Gastroesophageal sphincter (tissue), 4 donors: Measurements from ENCODE around the gene C2orf42. TPM values are rescaled to one million over a fixed set of nuclear protein-coding genes. Genes with fewer than 3 reads are reported as not detected.

Experiments
- ATAC-seq: fragments of 150-250 bp; one replicate; pipeline ENCODE4 v1.9.1; 2016; ENCODE audit warnings: mild to moderate bottlenecking, moderate library complexity
- H3K27ac ChIP-seq, 4 donors: fragments of 200-600 bp; sonication (generic) in 3 of 4; 1 replicate in 3 of 4; 2 replicates in 1 of 4; pipeline ENCODE4 v1.5.1; 2016 to 2019
- H3K27me3 ChIP-seq: fragments of 200-600 bp; sonication (generic); one replicate; pipeline ENCODE4 v1.5.1; 2019
- H3K36me3 ChIP-seq, 2 donors: fragments of 200-600 bp; sonication (generic); one replicate each; pipeline ENCODE4 v1.5.1; 2019; ENCODE audit warnings: control low read depth in 1 of 2
- H3K4me1 ChIP-seq, 3 donors: fragments of 200-600 bp; sonication (generic); 1 replicate in 2 of 3; 2 replicates in 1 of 3; pipeline ENCODE4 v1.5.1; 2016 to 2019; ENCODE audit warnings: control low read depth in 2 of 3
- H3K4me3 ChIP-seq, 2 donors: fragments of 200-600 bp; sonication (generic); one replicate each; pipeline ENCODE4 v1.5.1; 2019; ENCODE audit warnings: mild to moderate bottlenecking in 1 of 2, moderate library complexity in 1 of 2
- H3K9me3 ChIP-seq, 3 donors: fragments of 200-600 bp; sonication (generic); one replicate each; pipeline ENCODE4 v1.5.1; 2017 to 2019; ENCODE audit warnings: control low read depth in 2 of 3
- CTCF ChIP-seq, 4 experiments: fragments of 200-600 bp in 2 of 4; fragments of 450-650 bp in 2 of 4; sonication (generic) in 1 of 4; IDR thresholded peaks; one replicate each; pipeline ENCODE4 v1.5.1; 2017 to 2019; ENCODE audit warnings: antibody characterized with exemption in 4 of 4, mild to moderate bottlenecking in 2 of 4, moderate library complexity in 2 of 4
- EP300 ChIP-seq: sonication (generic); formaldehyde crosslinking; IDR thresholded peaks from one replicate; pipeline ENCODE4 v1.6.1; 2017; ENCODE audit warnings: antibody characterized with exemption, mild to moderate bottlenecking
- POLR2A ChIP-seq, 2 donors: fragments of 450-650 bp; IDR thresholded peaks; one replicate each; pipeline ENCODE4 v1.6.1; 2017; ENCODE audit warnings: antibody characterized with exemption in 2 of 2, mild to moderate bottlenecking in 2 of 2, moderate library complexity in 1 of 2
- POLR2AphosphoS5 ChIP-seq: sonication (generic); formaldehyde crosslinking; IDR thresholded peaks from one replicate; pipeline ENCODE4 v1.6.1; 2017; ENCODE audit warnings: antibody characterized with exemption
- WGBS, 2 donors: methylation state at CpG; one replicate each; pipeline ENCODE4 v1.1.5; 2018; ENCODE audit warnings: low coverage in 1 of 2; 5-methylcytosine and 5-hydroxymethylcytosine counted together
- total RNA-seq, 4 donors: library from RNA; depleted of rRNA; stranded (reverse); fragments of >200 nt; gene quantifications; one replicate each; pipeline ENCODE4 v1.1.0, GENCODE V29; 2016

Gene C2orf42
- total RNA-seq, 4 donors from 2014 or later: 17.5 to 32.1 (median 23.2) TPM

GRCh38 chr2:70203086-70203485 is 12.3 kb upstream of the C2orf42 start:
- no peaks in the 10 kb centered on the region for H3K27me3 ChIP-seq
- no peaks in the 10 kb centered on the region for H3K4me1 ChIP-seq
- no peaks in the 10 kb centered on the region for H3K9me3 ChIP-seq
- H3K27ac ChIP-seq: no peak overlapping the region
- WGBS, 2 donors: 79 to 81% methylated on average over 3 to 5 of the region's 5 CpGs
- no peaks in the 10 kb centered on the region for H3K36me3 ChIP-seq
- TF ChIP-seq CTCF (IDR thresholded peaks at IDR 0.05) (no peak), POLR2AphosphoS5 (no peak), POLR2A (IDR thresholded peaks at IDR 0.05) (no peak), EP300 (no peak)
- no peak for ATAC-seq
- no peak overlapping the region for H3K4me3 ChIP-seq

GRCh38 chr2:70202236-70202806 is 11.5 kb upstream of the C2orf42 start:
- H3K36me3 ChIP-seq: no peaks in the 10 kb centered on the region
- no peak overlapping the region for H3K27ac ChIP-seq
- H3K9me3 ChIP-seq: no peaks in the 10 kb centered on the region
- H3K4me1 ChIP-seq: no peaks in the 10 kb centered on the region
- ATAC-seq: no peak
- WGBS, 2 donors: 83 to 86% methylated on average over 1 to 6 of the region's 9 CpGs
- no peaks in the 10 kb centered on the region for H3K27me3 ChIP-seq
- TF ChIP-seq CTCF (IDR thresholded peaks at IDR 0.05): no peak
- TF ChIP-seq EP300: no peak
- TF ChIP-seq POLR2A (IDR thresholded peaks at IDR 0.05): no peak
- no peak for TF ChIP-seq POLR2AphosphoS5
- H3K4me3 ChIP-seq: no peak overlapping the region

GRCh38 chr2:70201831-70202230 is 11.0 kb upstream of the C2orf42 start:
- TF ChIP-seq EP300: no peak
- TF ChIP-seq CTCF (IDR thresholded peaks at IDR 0.05): no peak
- no peak for TF ChIP-seq POLR2A (IDR thresholded peaks at IDR 0.05)
- TF ChIP-seq POLR2AphosphoS5: no peak
- WGBS, 2 donors: 92% methylated on average over 2 to 3 of the region's 6 CpGs
- Histone ChIP-seq H3K36me3 (no peaks in the 10 kb centered on the region), H3K27me3 (no peaks in the 10 kb centered on the region), H3K27ac (no peak overlapping the region), H3K9me3 (no peaks in the 10 kb centered on the region), H3K4me3 (no peak overlapping the region), H3K4me1 (no peaks in the 10 kb centered on the region)
- no peak for ATAC-seq

- Histone ChIP-seq H3K9me3 (no peaks in the 10 kb centered on the region), H3K4me1 (no peaks in the 10 kb centered on the region), H3K36me3 (no peaks in the 10 kb centered on the region), H3K4me3 (no peak overlapping the region), H3K27ac (no peak overlapping the region), H3K27me3 (no peaks in the 10 kb centered on the region)
- no peak for TF ChIP-seq POLR2AphosphoS5
- TF ChIP-seq CTCF (IDR thresholded peaks at IDR 0.05): no peak
- no peak for TF ChIP-seq POLR2A (IDR thresholded peaks at IDR 0.05)
- TF ChIP-seq EP300: no peak
- no peak for ATAC-seq
- WGBS, 2 donors: 86 to 94% methylated on average over 3 of the region's 3 CpGs
These were observed 10.5 kb upstream of the C2orf42 start for GRCh38 chr2:70201225-70201768.

GRCh38 chr2:70199320-70199864 is 8.6 kb upstream of the C2orf42 start:
- 72 to 75% methylated on average over 4 of the region's 4 CpGs for WGBS, 2 donors
- no peak for TF ChIP-seq EP300
- no peak for TF ChIP-seq POLR2AphosphoS5
- no peak for TF ChIP-seq CTCF (IDR thresholded peaks at IDR 0.05)
- TF ChIP-seq POLR2A (IDR thresholded peaks at IDR 0.05): no peak

More at GRCh38 chr2:70199320-70199864, 8.6 kb upstream of the C2orf42 start:
- Histone ChIP-seq H3K9me3 (no peaks in the 10 kb centered on the region), H3K4me3 (no peak overlapping the region), H3K36me3 (no peaks in the 10 kb centered on the region), H3K27me3 (no peaks in the 10 kb centered on the region), H3K27ac (no peak overlapping the region), H3K4me1 (no peaks in the 10 kb centered on the region)
- no peak for ATAC-seq
